GM12874 (cell line): ENCODE results near the gene ZFP69B.

ENCODE experiments used
- CTCF ChIP-seq: IDR thresholded peaks from 2 replicates; pipeline ENCODE4 v1.5.1; 2011; ENCODE audit warnings: low read depth, mild to moderate bottlenecking, control low read depth, low read length, moderate library complexity; ENCODE audit not compliant: insufficient read depth

Gene ZFP69B

GRCh38 chr1:40411843-40412242 lies 38.4 kb upstream of the ZFP69B start:
- no peak for TF ChIP-seq CTCF

DNA sequence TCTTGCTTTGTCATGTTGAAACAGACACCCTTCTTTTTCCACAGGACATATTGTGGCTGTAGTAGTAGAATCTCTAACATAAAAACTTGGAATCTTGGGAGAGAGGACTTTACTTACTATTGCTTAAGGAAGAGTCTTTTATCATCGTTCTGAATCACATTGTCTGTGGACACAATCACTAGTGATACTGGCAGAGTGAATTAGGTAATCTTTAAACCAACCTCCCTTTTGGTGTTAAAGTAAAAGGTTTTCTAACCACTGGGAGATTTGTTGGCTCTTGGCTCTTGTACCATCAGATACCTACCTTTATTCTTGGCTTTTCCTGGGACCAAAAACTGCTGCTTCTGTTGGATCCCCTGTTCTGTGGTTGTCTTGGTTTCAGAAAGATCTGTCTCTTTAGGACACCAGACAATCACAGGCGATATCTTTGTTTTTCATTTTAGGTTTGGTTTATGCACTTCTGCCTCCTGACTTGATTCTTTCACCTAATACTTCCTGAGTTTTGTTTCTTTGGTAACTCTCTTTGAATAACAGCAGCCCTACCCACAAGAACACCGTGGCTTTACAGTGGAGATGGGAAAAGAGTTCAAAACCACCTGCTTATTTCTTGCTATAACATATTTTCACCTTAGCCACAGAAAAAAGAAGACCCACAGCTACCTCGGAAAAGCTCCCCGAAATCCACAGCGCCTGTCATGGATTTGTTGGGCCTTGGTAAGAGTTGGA lies 36.6 kb upstream of the ZFP69B start:
- TF ChIP-seq CTCF = no peak

DNA sequence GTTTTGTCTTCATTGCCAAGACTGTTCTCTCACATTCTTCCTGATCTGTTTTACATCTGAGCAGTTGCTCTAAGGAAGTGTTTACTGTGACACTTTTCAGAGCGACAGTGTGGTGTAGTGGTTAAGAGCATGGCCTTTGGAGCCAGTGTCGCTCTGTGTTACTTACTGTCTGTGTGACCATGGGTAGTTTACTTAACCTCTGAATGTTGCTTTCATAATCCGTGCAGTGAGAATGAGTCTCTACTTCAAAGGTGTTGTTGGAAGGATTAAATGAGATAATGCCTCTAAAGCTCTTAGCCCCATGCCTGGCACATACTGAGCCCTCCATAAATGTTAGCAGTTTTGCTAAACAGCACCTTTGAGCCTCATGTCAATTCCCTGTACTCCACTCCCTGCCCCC lies 35.9 kb upstream of the ZFP69B start:
- TF ChIP-seq CTCF = no peak

- no peak for TF ChIP-seq CTCF
Observed at GRCh38 chr1:40416709-40417108, 33.6 kb upstream of the ZFP69B start.

- no peak for TF ChIP-seq CTCF
Observed at GRCh38 chr1:40421431-40422384, 28.6 kb upstream of the ZFP69B start.

DNA sequence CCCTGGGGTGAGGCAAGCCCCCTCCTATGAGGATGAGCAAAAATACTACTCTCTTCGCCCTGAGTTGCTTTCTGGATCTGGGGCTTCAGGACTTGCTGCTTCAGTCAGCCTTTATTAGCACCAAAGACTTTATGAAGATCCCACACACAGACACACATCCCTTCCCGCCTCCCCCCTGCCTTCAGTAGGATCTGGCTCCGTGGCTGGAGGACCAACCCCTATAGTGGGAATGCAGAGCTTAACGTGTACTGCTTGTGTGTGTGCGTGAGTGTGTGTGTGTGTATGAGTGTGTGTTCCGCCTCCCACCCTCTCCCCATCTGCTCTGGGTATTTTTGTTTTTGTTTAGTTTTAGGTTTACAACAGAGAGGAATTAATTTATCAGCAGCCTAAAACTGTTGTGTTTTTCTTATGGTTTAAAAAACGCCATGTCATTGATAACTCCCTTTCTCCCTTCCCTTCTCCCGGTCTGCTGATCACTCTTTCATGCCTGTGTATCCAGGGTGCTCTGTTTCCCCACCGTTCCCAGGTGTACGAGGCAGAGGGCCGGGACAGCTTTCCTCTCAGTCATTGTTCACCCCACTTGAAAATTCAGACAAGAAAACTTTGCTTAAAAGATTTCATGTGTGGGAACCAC lies 27.5 kb upstream of the ZFP69B start:
- no peak for TF ChIP-seq CTCF

DNA sequence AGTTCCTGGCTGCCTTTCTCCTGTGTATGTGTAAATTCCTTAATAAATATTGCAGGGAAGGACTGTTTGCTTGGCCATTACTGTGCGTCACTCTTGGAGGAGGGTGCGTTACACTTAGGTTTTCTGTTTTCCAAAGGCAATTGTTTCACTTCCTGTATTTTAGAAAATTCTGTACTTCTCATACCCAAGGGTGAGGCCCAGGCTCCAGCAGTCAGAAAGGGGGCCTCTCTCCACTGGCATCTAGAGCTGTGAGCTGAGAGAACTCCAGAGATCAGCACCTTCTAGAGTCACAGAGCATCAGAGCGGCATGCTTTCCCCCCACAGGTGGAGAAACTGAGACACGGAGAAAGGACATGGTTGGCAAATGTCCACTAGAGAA lies 27.0 kb upstream of the ZFP69B start:
- TF ChIP-seq CTCF = no peak
